Left cardiac atrium (tissue), 4 donors: ENCODE results near the gene SERINC2. TPM values are rescaled to one million over a fixed set of nuclear protein-coding genes. Genes with fewer than 3 reads are reported as not detected.

Source experiments
- ATAC-seq, 2 donors: fragments of 200-7000 bp; cut with Tn5 transposase; one replicate each; pipeline ENCODE4 v1.9.1; 2020; ENCODE audit warnings: mild to moderate bottlenecking in 2 of 2, moderate library complexity in 2 of 2
- DNase-seq: peaks from one replicate; pipeline ENCODE4 v3.0.0-alpha.2; 2020
- intact Hi-C, 2 donors: fragments of 100-400 bp; cut with DNase I; formaldehyde crosslinking; loops; one replicate each; pipeline versions ENCODE4 v1.14.1 to v1.15.1; 2022 to 2023
- total RNA-seq, 2 donors: library from RNA; stranded (reverse); fragmentation: NEBNext Ultra II Directional; extraction: Animal tissue kit (Norgen Biotek cat#: 25700); gene quantifications; one replicate each; pipeline ENCODE4 v1.2.1, GENCODE V29; 2021
- donor health status: DM: no; HTN: yes; CAD: no.
- donor health status: DM: no; HTN: yes; CAD: no; lungs with severe emphysema.
- donor health status: DM: yes; HTN: yes; CAD: no.
- donor health status: Dilated cardiomyopathy.

The SERINC2 gene
- total RNA-seq, 2 donors from 2014 or later, result 2.4 to 2.9 TPM

GRCh38 chr1:31408788-31409318 is 4.2 kb upstream of the SERINC2 start:
- ATAC-seq (no peak), DNase-seq (no peak)
- intact Hi-C loops, result no loop called here

- DNase-seq (no peak), ATAC-seq (no peak)
- intact Hi-C loops, result no loop called here
Measured at GRCh38 chr1:31409946-31410858, 2.8 kb upstream of the SERINC2 start.

GRCh38 chr1:31410871-31411270 is 2.1 kb upstream of the SERINC2 start:
- ATAC-seq (no peak), DNase-seq (no peak)
- intact Hi-C loops, result no loop called here

- intact Hi-C loops, result no loop called here
- DNase-seq (no peak), ATAC-seq (no peak)
Measured at GRCh38 chr1:31412205-31412604, 808 bp upstream of the SERINC2 start.

GRCh38 chr1:31413405-31414001 is 490 bp downstream of the SERINC2 start:
- intact Hi-C loops, result no loop called here
- DNase-seq, result peak; percentile 82

GRCh38 chr1:31414980-31415370 is 2.0 kb downstream of the SERINC2 start:
- no peak for ATAC-seq
- no peak for DNase-seq
- intact Hi-C loops, result no loop called here

More at GRCh38 chr1:31413405-31414001, 490 bp downstream of the SERINC2 start:
- peak; percentile 79 to 85 for ATAC-seq

- intact Hi-C loops, result no loop called here
- ATAC-seq (no peak), DNase-seq (no peak)
Measured at GRCh38 chr1:31415658-31416057, 2.6 kb downstream of the SERINC2 start.

GRCh38 chr1:31416101-31416736 is 3.2 kb downstream of the SERINC2 start:
- DNase-seq (no peak), ATAC-seq (no peak)
- intact Hi-C loops, result no loop called here

- ATAC-seq, result no peak
- intact Hi-C loops, result no loop called here
- DNase-seq, result no peak
Measured at GRCh38 chr1:31417148-31417547, 4.1 kb downstream of the SERINC2 start.

GRCh38 chr1:31418626-31419323 is 5.8 kb downstream of the SERINC2 start:
- intact Hi-C loops, result no loop called here
- DNase-seq (no peak), ATAC-seq (no peak)

GRCh38 chr1:31420716-31421115 is 7.7 kb downstream of the SERINC2 start:
- intact Hi-C loops, result loop anchor here in 1 of 2 donors (10.0 kb wide), 1 partner anchor 124 kb away; no protein-coding TSS in a partner anchor
- DNase-seq, result no peak
- no peak for ATAC-seq

- ATAC-seq, result no peak
- intact Hi-C loops, result loop anchor here (2.0 to 10.0 kb wide), 3 partner anchors 27 to 237 kb away; no protein-coding TSS in a partner anchor
- DNase-seq, result no peak
Measured at GRCh38 chr1:31421371-31422040, 8.5 kb downstream of the SERINC2 start.

- ATAC-seq (peak; percentile 81 to 92), DNase-seq (peak; percentile 62)
- intact Hi-C loops, result loop anchor here (2.0 to 10.0 kb wide), 3 partner anchors 28 to 238 kb away; no protein-coding TSS in a partner anchor
Measured at GRCh38 chr1:31422505-31423319, 9.7 kb downstream of the SERINC2 start.

- DNase-seq, result no peak
- ATAC-seq, result no peak
- intact Hi-C loops, result loop anchor here (2.0 to 10.0 kb wide), 3 partner anchors 29 to 239 kb away; no protein-coding TSS in a partner anchor
Measured at GRCh38 chr1:31423418-31423947, 10.5 kb downstream of the SERINC2 start.

GRCh38 chr1:31424568-31424967 is 11.6 kb downstream of the SERINC2 start:
- intact Hi-C loops, result loop anchor here in 1 of 2 donors (10.0 kb wide), 1 partner anchor 120 kb away; no protein-coding TSS in a partner anchor
- ATAC-seq, result no peak
- no peak for DNase-seq

GRCh38 chr1:31425301-31426081 is 12.5 kb downstream of the SERINC2 start:
- no peak for ATAC-seq
- no peak for DNase-seq
- intact Hi-C loops, result loop anchor here in 1 of 2 donors (10.0 kb wide), 1 partner anchor 119 kb away; no protein-coding TSS in a partner anchor
